Measurements from ENCODE around the gene SLFNL1.
A peak's percentile ranks its signal among the peaks of the same experiment; 100 is the strongest.

Gene SLFNL1

DNA sequence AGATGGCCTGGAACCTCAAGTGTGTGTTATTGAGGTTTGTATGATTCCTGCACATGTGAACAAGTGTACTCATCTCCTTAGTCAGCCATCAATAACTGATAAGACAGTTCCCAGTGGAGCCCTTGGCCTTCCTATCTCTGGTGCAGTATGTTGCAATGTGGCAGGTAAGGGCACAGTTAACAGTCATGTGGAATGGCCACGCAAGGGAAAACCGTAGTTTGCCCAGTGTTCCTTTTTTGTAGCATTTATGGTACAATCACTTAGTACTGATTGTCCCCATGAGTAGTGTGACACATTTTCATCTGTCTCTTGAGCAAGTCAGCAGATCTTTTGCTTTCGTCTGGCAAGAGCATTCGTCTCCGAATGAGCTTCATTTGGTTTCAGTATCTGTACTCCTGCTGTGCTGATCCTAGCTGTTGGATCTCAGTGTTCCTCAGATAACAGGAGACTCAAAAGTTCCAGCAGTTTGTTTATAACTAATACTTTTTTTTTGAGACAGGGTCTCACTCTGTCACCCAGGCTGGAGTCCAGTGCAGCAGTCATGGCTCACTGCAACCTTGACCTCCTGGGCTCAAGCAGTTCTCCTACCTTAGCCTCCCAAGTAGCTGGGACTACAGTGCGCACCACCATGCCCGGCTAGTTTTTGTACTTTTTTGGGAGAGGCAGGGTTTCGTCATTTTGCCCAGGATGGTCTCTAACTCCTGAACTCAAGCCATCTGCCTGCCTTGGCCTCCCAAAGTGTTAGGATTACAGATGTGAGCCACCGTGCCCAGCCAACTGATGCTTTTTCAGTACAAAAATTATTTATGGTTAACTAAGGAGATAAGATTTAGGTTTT lies 33.9 kb downstream of the SLFNL1 start:
- Mint-ChIP-seq H3K27me3 (no peaks in the 10 kb centered on the region), H3K9me3 (no peaks in the 10 kb centered on the region), H3K4me1 (peaks cover 6 to 8% of the 10 kb centered on the region in 2 donors), H3K36me3 (peaks cover 55 to 75% of the 10 kb centered on the region in 2 donors), H3K4me3 (no peak overlapping the region), H3K27ac (no peak overlapping the region)
- DNase-seq = no peak
- no peak for ATAC-seq (replicated peaks)

DNA sequence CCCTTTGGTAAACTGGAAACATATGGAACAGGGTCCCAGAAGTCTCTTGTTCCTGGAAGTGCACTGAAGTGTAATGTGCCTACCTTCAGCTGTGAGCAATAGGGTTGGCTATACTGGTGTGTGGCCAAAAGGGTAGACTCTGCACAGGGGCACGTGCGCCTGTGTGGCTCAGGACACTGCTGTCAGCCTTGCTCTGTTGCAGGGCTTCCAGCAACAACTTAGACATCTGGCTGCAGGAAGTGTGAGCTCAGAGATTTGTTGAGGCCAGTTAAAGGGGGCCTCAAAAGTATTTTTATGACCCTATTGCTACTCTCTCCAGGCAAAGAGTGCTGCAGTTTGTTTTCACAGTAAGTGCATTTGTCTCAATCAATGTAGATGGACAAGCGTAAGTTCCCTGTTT lies 34.6 kb downstream of the SLFNL1 start:
- Mint-ChIP-seq H3K4me3 (no peak overlapping the region), H3K4me1 (peaks cover 7 to 13% of the 10 kb centered on the region in 2 donors), H3K36me3 (peaks cover 54 to 74% of the 10 kb centered on the region in 2 donors), H3K9me3 (no peaks in the 10 kb centered on the region), H3K27ac (no peak overlapping the region), H3K27me3 (no peaks in the 10 kb centered on the region)
- ATAC-seq (replicated peaks) = no peak
- DNase-seq = no peak

DNA sequence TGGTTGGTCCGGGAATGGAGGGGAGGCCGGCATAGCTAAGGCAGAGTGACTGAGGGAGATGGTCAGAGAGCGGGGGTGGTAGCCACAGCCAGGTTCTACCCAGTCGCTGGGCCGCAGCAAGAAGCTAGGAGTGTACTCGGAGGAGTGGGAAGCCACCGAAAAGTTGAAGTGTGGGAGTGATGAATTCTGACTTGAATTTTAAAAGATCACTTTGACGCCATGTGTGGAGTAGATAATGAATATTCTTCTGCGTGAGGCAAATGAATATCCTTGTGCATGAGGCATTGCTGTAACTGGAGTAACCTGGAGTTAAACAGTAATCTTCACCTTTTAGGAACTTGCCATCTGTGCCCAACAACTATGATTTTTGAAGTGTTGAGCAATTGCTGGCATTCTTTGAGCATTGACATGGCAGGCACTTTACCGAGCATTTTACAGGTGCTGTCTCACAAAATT lies 35.2 kb downstream of the SLFNL1 start:
- Mint-ChIP-seq H3K9me3 (no peaks in the 10 kb centered on the region), H3K27ac (peak overlapping the region; percentile 32), H3K36me3 (peaks cover 50 to 69% of the 10 kb centered on the region in 2 donors), H3K4me1 (peaks cover 8 to 17% of the 10 kb centered on the region in 2 donors), H3K4me3 (no peak overlapping the region), H3K27me3 (no peaks in the 10 kb centered on the region)
- ATAC-seq (replicated peaks) (no peak), DNase-seq (no peak)

DNA sequence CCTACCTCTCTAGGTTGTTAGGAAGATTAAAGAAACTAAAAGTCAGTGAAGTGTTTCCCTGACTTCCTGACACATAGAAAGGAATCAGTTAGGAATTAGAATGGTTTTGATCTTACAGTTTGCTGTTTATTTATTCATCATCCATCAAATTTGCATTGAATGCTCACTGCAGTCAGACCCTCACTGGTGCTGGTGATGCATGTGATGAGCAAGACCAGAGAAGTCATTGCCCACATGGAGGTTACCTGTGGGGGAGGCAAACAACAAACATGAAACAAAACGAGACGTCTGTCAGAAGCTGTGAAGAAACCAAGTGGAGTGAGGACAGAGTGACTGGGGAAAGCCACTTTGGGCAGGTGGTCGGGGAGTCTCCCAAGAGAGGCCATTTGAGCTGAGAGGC lies 35.6 kb downstream of the SLFNL1 start:
- Mint-ChIP-seq H3K9me3 (no peaks in the 10 kb centered on the region), H3K4me1 (peaks cover 12 to 21% of the 10 kb centered on the region in 2 donors), H3K4me3 (no peak overlapping the region), H3K27ac (peak overlapping the region; percentile 32), H3K36me3 (peaks cover 48 to 68% of the 10 kb centered on the region in 2 donors), H3K27me3 (no peaks in the 10 kb centered on the region)
- DNase-seq (no peak), ATAC-seq (replicated peaks) (no peak)

DNA sequence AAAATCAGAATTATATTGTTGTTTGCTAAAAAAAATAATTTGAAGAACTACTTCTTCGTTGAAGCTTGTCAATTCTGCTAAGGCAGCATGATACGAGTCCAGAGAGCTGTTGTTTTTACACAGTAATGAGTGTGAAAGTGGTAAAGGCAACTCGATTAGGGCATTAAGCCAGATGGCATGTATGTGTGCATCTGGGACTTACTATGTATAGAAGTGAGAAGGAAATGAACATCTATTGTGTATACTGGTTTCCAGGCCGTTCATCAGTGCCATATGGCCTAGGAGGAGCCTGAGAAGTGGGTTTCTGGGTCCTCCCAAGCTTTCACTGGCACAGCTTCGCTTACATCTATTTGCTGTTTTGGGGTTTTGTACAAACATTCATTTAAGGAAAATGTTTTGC lies 36.4 kb downstream of the SLFNL1 start:
- H3K4me1 Mint-ChIP-seq = peaks cover 16 to 29% of the 10 kb centered on the region in 2 donors
- no peak for ATAC-seq (replicated peaks)
- no peak for DNase-seq
- peaks cover 49 to 69% of the 10 kb centered on the region in 2 donors for H3K36me3 Mint-ChIP-seq
- H3K9me3 Mint-ChIP-seq = no peaks in the 10 kb centered on the region
- H3K27me3 Mint-ChIP-seq = no peaks in the 10 kb centered on the region
- H3K4me3 Mint-ChIP-seq = no peak overlapping the region
- no peak overlapping the region for H3K27ac Mint-ChIP-seq

DNA sequence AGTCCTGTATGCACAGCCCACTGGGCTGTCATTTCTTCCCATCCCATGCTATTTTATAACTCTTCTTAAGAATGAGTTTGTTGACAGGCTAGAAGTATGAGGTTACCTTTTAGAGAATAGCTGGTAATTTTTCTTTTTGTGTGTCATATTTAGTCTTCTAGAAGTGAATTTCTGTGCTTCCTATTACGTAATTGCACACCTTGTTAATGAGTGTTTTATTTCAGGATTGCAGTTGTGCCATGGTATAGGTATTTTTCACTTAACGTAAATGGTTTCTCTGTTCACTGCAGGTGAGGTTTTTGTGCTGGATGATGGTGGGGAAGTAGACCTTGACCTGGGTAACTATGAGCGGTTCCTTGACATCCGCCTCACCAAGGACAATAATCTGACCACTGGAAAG lies 37.0 kb downstream of the SLFNL1 start:
- no peaks in the 10 kb centered on the region for H3K27me3 Mint-ChIP-seq
- H3K4me3 Mint-ChIP-seq = no peak overlapping the region
- no peak overlapping the region for H3K27ac Mint-ChIP-seq
- DNase-seq (no peak), ATAC-seq (replicated peaks) (no peak)
- H3K9me3 Mint-ChIP-seq = no peaks in the 10 kb centered on the region
- peaks cover 46 to 65% of the 10 kb centered on the region in 2 donors for H3K36me3 Mint-ChIP-seq
- peaks cover 16 to 29% of the 10 kb centered on the region in 2 donors for H3K4me1 Mint-ChIP-seq

DNA sequence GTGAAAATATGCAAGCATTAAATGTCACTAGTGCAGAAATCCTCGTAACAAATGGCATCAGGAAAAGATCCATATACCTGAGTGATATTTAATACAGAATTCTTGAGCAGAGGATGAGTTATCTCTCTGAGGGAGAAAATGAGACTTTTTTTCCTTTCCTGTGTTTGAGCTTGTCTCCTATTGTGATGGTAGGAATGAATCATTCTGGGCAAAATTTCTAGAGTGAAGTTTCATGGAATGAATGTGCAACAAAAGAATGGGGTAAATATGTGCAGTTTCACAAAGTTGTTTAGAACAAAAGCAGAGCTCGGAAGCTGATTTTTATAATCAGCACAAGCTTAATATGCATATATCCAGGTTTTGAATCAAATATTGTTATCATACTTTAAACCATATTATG lies 37.5 kb downstream of the SLFNL1 start:
- no peak for ATAC-seq (replicated peaks)
- Mint-ChIP-seq H3K4me1 (peaks cover 16 to 33% of the 10 kb centered on the region in 2 donors), H3K4me3 (no peak overlapping the region)

DNA sequence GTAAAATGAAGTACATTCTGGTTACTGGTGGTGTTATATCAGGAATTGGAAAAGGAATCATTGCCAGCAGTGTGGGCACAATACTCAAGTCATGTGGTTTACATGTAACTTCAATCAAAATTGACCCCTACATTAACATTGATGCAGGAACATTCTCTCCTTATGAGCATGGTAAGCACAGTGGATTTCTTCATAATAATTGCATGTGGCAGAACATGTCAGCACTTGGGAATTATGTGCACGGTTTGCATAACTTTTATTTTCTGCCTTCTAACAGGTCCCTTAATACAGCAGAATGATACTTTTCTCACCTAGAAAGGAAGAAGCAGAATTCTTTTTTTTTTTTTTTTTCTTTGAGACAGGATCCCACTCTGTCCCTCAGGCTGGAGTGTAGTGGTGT lies 38.2 kb downstream of the SLFNL1 start:
- H3K9me3 Mint-ChIP-seq = no peaks in the 10 kb centered on the region
- peaks cover 19 to 38% of the 10 kb centered on the region in 2 donors for H3K4me1 Mint-ChIP-seq
- H3K27me3 Mint-ChIP-seq = no peaks in the 10 kb centered on the region
- DNase-seq = no peak
- ATAC-seq (replicated peaks) = no peak
- H3K4me3 Mint-ChIP-seq = no peak overlapping the region
- no peak overlapping the region for H3K27ac Mint-ChIP-seq
- peaks cover 35 to 53% of the 10 kb centered on the region in 2 donors for H3K36me3 Mint-ChIP-seq

More for the DNA sequence above, 37.5 kb downstream of the SLFNL1 start:
- DNase-seq = no peak
- Mint-ChIP-seq H3K27me3 (no peaks in the 10 kb centered on the region), H3K36me3 (peaks cover 43 to 60% of the 10 kb centered on the region in 2 donors), H3K27ac (no peak overlapping the region), H3K9me3 (no peaks in the 10 kb centered on the region)

DNA sequence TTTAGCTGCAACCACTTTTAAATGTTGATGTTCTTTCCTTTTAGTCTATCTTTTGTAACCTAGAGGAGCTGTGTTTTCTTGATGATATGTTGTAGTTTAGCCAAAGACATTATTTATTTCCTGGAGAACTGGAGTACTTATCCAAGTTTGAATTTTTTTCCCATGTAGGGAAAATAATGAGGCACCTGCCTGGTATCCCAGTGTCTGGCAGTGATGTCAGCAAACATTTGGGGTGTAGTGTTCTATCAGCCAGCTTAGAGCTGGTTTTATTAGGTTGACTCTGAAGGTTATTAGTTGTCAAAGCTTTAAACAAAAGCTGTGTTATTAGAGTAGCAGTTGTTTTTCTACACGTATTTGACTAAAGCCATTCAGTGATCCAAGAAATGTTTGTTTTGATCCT lies 38.8 kb downstream of the SLFNL1 start:
- Mint-ChIP-seq H3K27ac (no peak overlapping the region), H3K36me3 (peaks cover 35 to 47% of the 10 kb centered on the region in 2 donors), H3K27me3 (no peaks in the 10 kb centered on the region), H3K4me1 (peaks cover 19 to 38% of the 10 kb centered on the region in 2 donors), H3K4me3 (no peak overlapping the region), H3K9me3 (no peaks in the 10 kb centered on the region)
- DNase-seq (no peak), ATAC-seq (replicated peaks) (no peak)

DNA sequence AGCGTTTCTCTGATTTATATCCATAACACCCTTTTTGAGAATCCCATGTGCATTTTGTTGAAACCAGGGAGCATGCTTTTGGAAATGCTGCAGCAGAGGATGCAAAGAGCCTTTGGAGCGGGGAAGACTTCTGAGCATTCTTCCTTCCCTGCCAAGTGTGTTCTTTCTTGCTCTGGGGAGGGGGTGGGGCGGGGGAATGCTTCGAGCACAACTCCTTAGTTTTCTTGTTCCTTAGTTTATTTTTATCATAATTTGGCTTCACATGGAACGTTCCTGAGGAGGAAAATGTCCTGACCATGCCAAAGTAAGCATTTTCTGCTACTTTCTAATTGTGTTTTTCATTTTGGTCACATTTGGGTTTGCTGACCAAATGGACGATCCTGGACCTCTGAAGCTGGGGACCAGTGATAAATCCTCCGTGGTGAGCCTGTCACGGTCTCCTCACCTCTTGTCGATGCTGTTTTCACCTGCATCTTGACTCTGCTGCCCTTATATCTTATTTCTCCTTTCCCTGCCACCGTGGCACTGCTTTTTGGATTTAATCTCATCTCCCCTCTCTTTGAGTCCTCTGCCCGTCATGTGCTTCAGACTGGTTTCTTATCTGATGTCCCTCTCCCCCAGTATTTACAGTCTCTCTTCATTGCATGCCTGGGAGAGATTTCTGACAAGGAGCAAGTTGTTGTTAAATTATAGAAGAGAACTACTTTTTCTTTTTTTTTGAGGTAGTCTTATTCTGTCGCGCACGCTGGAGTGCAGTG lies 39.7 kb downstream of the SLFNL1 start:
- H3K9me3 Mint-ChIP-seq = no peaks in the 10 kb centered on the region
- H3K4me3 Mint-ChIP-seq = peak overlapping the region in 1 of 2 donors; percentile 52
- no peak for ATAC-seq (replicated peaks)
- H3K27me3 Mint-ChIP-seq = no peaks in the 10 kb centered on the region
- no peak for DNase-seq
- H3K4me1 Mint-ChIP-seq = peaks cover 19 to 38% of the 10 kb centered on the region in 2 donors
- peaks cover 35 to 40% of the 10 kb centered on the region in 2 donors for H3K36me3 Mint-ChIP-seq
- H3K27ac Mint-ChIP-seq = no peak overlapping the region

DNA sequence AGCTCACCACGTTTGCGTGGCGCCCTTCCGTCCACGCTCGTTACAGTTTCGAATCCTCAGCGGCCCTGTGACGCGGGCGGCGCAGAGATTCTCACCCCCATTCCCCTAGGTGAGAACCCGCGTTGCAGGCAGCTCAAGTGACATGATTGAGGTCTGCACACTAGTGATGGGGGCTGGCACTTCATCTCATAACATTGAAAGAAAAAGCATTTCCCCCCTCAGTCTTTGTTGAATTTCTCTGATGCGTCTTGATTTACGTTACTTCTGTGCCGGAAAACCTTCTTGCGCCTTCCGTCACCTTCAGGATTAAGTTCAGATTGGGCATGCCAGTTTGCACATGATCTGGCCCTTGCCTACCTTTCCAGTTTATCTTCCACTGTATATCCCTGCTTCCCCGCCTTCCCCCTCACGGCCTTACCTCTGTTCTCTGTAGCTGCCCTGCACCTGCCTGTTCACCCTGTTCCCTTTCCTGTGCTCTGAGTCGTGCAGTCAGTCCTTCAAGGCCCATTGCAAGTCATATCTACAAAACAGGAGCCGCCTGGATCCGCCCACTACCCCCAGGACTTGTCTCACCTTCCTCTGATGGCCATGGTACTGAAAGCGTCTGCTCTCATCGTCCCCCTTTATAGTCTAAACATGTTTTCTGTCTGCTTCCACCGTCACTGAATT lies 40.9 kb downstream of the SLFNL1 start:
- Mint-ChIP-seq H3K36me3 (peaks cover 25 to 31% of the 10 kb centered on the region in 2 donors), H3K27ac (peak overlapping the region; percentile 94), H3K4me3 (peak overlapping the region; percentile 89 to 94), H3K4me1 (peaks cover 18 to 38% of the 10 kb centered on the region in 2 donors), H3K9me3 (no peaks in the 10 kb centered on the region), H3K27me3 (no peaks in the 10 kb centered on the region)
- ATAC-seq (replicated peaks) (peak; percentile 8 to 24), DNase-seq (peak; percentile 20)

DNA sequence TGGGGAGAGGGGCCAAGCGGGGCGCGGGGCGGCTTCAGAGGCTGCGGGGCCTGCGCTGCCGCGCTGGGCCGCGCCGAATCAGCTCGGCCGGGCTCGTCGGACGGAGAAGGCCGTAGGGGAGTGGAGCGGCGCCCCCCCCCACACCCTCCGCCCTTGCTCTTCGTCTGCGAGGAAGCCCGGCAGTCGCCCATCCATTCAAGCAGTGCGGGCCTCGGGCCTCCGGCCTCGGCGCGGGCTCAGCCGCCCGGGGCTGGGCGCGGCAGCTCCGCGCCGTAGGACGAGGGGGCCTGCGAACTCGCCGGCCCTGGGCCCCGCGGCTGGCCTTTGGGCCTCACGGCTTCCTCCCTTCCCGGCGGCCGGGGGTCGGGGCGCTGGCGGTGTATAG lies 41.5 kb downstream of the SLFNL1 start:
- Mint-ChIP-seq H3K4me1 (peaks cover 18 to 39% of the 10 kb centered on the region in 2 donors), H3K27ac (peak overlapping the region; percentile 94), H3K9me3 (no peaks in the 10 kb centered on the region), H3K4me3 (peak overlapping the region; percentile 89 to 94), H3K36me3 (peaks cover 22 to 26% of the 10 kb centered on the region in 2 donors), H3K27me3 (no peaks in the 10 kb centered on the region)
- peak; percentile 26 to 29 for ATAC-seq (replicated peaks)
- DNase-seq = peak; percentile 30

DNA sequence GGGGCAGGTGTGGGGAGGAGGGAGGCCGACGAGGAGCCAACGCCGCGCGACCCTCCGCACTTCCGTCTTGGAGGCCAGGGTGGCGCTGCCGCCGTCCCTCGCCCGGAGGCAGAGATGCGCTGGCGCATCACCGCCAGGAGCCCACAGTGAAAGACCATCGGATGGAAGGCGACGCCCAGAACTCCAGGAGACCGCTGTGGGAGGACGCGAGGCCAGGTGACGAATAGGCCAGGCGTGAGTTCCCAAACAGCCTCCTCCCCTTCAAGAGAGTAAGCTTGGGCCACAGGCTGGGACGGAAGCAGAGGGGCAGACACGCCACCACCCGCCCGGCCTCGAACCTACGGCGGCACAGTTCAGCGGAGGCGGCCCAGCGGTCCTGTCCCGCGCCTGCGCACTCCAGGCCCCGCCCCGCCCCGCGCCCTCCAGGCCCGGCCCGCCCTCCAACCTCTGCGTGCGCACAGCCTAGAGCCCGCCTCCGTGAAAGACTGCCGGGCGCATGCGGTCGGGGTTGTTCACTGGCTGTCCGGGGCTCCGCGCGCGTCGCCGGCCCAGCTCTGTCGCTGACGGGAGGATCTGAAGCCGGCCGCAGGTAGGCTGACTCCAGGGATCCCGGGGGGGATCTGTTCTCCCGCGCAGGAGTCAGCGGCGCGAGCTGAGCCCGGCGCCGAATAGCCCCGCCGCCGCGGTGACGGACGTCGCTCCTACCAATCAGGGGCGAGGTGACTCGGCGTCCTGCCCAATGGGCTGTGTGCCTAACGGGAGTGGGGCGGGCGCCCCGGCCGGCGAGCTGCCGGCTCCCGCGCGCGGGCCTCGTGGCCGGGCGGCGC lies 42.1 kb downstream of the SLFNL1 start, which contains the start of gene CTPS1:
Gene CTPS1 (plus strand): TSS at position 456 of the 827 bp plus-strand sequence. CDS start 3,595 bp downstream, outside the sequence.
- peaks cover 18 to 41% of the 10 kb centered on the region in 2 donors for H3K4me1 Mint-ChIP-seq
- H3K4me3 Mint-ChIP-seq = peak within 1 kb of the TSS; percentile 92 to 94
- peaks cover 22 to 23% of the 10 kb centered on the region in 2 donors for H3K36me3 Mint-ChIP-seq
- no peaks in the 10 kb centered on the region for H3K9me3 Mint-ChIP-seq
- H3K27ac Mint-ChIP-seq = peak within 1 kb of the TSS; percentile 99
- DNase-seq = peak; percentile 91
- peak; percentile 87 to 89 for ATAC-seq (replicated peaks)
- no peaks in the 10 kb centered on the region for H3K27me3 Mint-ChIP-seq
